ENCODE results near the gene TMEM184B.

The TMEM184B gene

DNA sequence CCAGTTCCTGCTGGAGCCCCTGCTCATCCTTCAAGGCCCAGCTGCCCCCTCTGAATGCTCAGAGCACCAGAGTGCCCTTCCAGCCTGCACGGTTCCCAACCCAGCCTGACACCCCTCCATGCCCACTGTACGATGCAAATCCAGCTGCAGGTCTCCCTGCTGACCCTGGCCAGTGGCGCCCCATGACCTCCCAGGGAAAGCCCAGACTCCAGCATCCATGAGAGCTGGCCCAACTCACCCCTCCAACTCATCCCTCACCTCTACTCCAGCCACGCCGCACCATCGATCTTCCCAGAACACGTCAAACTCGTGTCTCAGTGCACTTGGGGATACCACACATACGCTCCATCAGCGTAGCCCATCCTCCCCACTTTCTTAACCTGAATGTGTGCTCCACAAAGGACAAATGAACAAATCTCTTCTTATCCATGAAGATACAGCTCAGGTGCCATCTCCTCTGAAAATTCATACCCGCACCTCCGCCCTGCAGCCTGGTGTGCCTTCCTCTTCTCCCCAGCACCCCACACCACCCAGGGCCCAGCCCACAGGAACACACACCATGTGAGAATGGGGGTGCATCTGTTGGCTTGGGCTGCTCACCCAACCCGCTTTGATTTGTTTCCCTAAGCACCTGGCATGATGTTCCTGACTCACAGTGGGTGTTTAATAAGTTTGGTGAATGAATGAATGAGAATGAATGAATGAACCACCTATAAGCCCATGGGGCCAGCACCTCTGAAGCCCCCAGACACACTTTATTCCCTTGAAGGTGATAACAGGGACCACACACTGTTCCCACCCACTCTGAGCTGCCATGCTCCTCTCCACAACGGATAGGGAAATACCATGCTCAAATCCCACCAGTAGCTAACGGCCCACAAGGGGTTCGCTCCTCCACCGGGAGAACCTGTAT, 97.3 kb downstream of the TMEM184B start:
- no peak for DNase-seq

DNA sequence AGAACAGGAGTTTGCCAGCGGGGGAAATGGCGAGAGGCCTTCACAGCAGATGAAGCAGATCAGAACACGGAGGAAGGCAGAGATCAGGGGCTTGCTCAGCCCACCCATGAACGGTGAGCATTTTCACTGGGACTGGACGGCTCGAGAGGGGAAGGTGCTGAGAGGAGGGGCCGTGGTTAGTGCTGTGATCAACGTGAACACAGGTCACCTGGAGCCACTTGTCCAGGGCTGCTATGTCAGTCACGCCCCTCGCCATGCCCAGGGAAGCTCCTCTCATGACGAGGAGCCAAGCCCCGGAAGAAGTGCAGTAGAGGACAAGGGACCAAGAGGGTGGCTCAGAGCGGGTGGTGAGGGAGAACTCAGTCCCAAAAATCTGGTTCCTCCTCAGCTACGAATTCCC, 98.2 kb downstream of the TMEM184B start:
- no peak for DNase-seq

- no peak for DNase-seq
Observed at GRCh38 chr22:38173641-38173906, 99.2 kb downstream of the TMEM184B start.

DNA sequence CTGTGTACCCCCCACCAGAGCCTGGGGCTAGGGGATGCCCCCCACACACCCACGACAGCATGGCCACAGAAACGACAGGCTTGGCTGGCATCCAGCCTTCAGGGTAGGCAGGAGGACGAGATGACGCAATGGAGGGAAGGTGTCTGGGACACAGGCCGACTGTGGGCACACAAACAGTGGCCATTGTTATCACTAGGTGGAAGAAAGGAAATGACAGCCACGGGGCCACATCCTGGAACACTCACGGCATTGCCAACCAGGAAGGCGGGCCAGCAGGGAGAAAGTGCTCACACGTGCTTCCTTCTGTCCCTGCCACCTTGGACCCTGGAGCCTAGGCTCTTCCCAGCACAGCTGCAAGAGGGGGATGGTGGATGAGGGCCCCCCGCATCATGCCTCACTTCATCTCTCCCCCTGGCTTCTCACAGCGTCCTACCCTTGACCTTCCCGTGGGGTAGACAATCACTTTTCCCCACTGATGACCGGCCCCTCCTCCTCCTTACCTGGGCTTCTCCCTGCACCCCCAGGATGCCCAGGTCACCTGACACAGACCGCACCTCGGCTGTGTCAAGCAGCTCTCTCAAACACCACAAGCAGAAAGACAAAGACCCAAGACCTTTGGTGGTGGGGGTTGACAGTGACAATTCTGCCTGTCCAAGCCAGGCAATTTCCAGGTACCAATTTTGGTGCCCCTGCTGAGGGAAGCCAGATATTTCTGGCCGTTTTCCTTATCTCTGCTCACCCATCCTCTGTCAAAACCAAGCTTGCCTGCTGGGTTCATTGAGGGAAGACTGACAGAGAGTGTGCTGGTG, 99.8 kb downstream of the TMEM184B start:
- DNase-seq: peak; percentile 89

- no peak for DNase-seq
Observed at GRCh38 chr22:38171927-38172831, 100.6 kb downstream of the TMEM184B start.

GRCh38 chr22:38170469-38170868, 102.3 kb downstream of the TMEM184B start:
- no peak for DNase-seq
